ENCODE results near the gene NCF2.
"Not testable (repeated sequence)": the region's sequence is repeated elsewhere in the genome, so short reads cannot be mapped to it uniquely, and the experiment has no call there.

GRCh38 chr1:183618202-183618601 lies 27.9 kb upstream of the NCF2 start:
- not testable (repeated sequence) for TF ChIP-seq EZH2 (IDR thresholded peaks at IDR 0.05; ENCODE audit: low read length, unreplicated experiment); CTCF (conservative IDR thresholded peaks at IDR 0.05; ENCODE audit: low read depth, low read length)

Measured in PC-3 (cell line).